GM19193 (cell line): ENCODE results near the gene SPACA5B.
"Not testable (repeated sequence)": the region's sequence is repeated elsewhere in the genome, so short reads cannot be mapped to it uniquely, and the experiment has no call there.

Source experiments
- POLR2A ChIP-seq: IDR thresholded peaks from 4 replicates; pipeline ENCODE4 v1.6.1; 2011; ENCODE audit not compliant: insufficient read depth, insufficient read length; ENCODE audit errors: extremely low read depth

The SPACA5B gene

GRCh38 chrX:48130326-48130725 is at the start of gene SPACA5B:
SPACA5B (plus strand) TSS chrX:48130626; CDS start chrX:48130688, 62 bp downstream.
- TF ChIP-seq POLR2A, result not testable (repeated sequence)

DNA sequence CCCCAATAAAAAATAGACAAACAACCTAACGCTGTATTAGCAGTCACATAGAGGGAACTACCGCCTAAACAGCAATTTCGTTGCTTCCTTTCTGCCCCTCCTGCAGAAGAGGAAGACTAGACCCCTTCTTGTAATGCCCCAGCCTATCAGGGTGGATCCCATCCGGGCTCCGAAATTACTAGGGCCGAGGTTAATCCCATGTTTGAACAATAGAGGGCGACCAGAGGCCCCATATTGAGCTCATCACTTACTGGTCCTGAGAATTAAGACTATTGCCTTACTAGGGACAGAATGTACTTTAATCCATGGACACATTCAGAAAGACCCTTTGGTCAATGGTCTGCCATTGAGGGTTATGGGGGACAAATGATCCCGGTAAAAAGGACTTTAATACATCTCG is 47.2 kb upstream of the SPACA5B start:
- no peak for TF ChIP-seq POLR2A

- no peak for TF ChIP-seq POLR2A
Observed at GRCh38 chrX:48083706-48084105, 46.7 kb upstream of the SPACA5B start.

DNA sequence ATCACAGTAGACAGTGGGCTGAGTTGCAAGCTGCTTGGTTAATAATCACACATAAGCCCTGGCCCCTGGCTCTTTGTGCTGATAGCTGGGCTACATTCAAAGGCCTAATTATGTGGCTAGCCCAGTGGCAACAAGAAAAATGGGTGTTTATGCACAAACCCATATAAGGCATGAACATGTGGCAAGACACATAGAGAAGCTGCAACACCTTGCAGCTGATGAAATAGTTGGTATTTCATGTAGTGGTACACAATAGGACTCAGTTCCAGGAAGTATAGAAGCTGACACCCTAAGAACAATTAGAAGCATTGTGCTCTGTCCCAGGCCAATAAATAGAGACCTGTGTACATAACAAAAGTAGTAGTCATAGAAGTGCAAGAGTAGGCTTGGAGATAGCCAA is 44.3 kb upstream of the SPACA5B start:
- no peak for TF ChIP-seq POLR2A

- no peak for TF ChIP-seq POLR2A
Observed at GRCh38 chrX:48090123-48090522, 40.3 kb upstream of the SPACA5B start.

- TF ChIP-seq POLR2A, result no peak
Observed at GRCh38 chrX:48101443-48101842, 29.0 kb upstream of the SPACA5B start.

GRCh38 chrX:48102874-48103374 is 27.5 kb upstream of the SPACA5B start:
- no peak for TF ChIP-seq POLR2A

- TF ChIP-seq POLR2A, result no peak
Observed at GRCh38 chrX:48107717-48108116, 22.7 kb upstream of the SPACA5B start.

GRCh38 chrX:48153769-48154168 is 23.3 kb downstream of the SPACA5B start:
- no peak for TF ChIP-seq POLR2A

- TF ChIP-seq POLR2A, result no peak
Observed at GRCh38 chrX:48154796-48155195, 24.4 kb downstream of the SPACA5B start.

DNA sequence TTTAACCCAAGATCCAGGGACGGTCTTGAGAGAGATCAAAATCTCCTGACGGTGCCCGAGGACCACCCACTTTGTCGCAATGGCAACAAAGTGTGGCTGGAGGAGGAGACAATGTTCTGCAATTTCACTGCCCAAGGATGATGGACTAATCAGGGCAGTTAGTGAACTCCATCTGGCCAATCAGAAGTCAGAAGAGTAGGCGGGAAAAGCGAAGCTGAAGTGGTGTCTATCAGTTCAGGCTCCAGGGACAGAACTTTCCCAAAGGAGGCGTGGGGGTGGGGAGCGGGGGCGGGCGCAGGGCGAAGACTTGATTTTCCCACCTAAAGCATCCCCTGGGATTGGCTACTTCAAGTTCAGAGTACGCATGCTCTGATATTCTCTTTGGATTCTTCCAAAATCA is 25.6 kb downstream of the SPACA5B start:
- no peak for TF ChIP-seq POLR2A

DNA sequence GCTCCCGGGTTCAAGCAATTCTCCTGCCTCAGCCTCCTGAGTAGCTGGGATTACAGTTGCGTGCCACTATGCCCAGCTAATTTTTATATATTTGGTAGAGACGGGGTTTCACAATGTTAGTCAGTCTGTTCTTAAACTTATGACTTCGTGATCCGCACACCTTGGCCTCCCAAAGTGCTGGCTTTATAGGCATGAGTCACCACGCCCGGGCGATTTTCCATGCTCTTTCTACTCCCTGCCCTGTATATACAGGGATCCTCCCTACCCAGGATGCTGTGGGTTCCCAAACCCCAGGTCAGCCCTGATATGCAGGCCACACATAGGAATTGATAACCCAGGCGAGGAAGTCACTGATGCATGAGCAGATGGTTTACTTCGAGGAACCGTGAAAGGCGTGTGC is 34.8 kb downstream of the SPACA5B start:
- no peak for TF ChIP-seq POLR2A

- TF ChIP-seq POLR2A, result no peak
Observed at GRCh38 chrX:48179691-48180090, 49.3 kb downstream of the SPACA5B start.

- no peak for TF ChIP-seq POLR2A
Observed at GRCh38 chrX:48180811-48181210, 50.4 kb downstream of the SPACA5B start.
